Endothelial cell of umbilical vein (primary cell): ENCODE measurements around the gene MCTP1.

Experiments
- EZH2 ChIP-seq: IDR thresholded peaks from 2 replicates; pipeline ENCODE4 v1.6.1; 2012; ENCODE audit warnings: borderline replicate concordance, low read depth, mild to moderate bottlenecking, moderate library complexity, low read length, inconsistent platforms; ENCODE audit not compliant: severe bottlenecking
- FOS ChIP-seq: IDR thresholded peaks from 2 replicates; pipeline ENCODE4 v1.6.1; 2011; ENCODE audit warnings: mild to moderate bottlenecking, low read length, moderate library complexity, borderline replicate concordance; ENCODE audit not compliant: insufficient read depth
- GATA2 ChIP-seq: IDR thresholded peaks from 2 replicates; pipeline ENCODE4 v1.7.0; 2011; ENCODE audit warnings: low read depth, mild to moderate bottlenecking, moderate library complexity, mixed read lengths, low read length; ENCODE audit not compliant: insufficient read length, insufficient read depth
- JUN ChIP-seq: IDR thresholded peaks from 2 replicates; pipeline ENCODE4 v1.6.1; 2011; ENCODE audit warnings: borderline replicate concordance, low read depth; ENCODE audit not compliant: insufficient read length, insufficient read depth
- MAX ChIP-seq: IDR thresholded peaks from 2 replicates; pipeline ENCODE4 v1.6.1; 2011; ENCODE audit not compliant: insufficient read depth, insufficient read length
- MYC ChIP-seq: IDR thresholded peaks from one replicate; pipeline ENCODE4 v1.6.1; 2011; ENCODE audit warnings: mild to moderate bottlenecking, low read depth, low read length
- POLR2A ChIP-seq: IDR thresholded peaks from 2 replicates; pipeline ENCODE4 v1.6.1; 2012; ENCODE audit warnings: low read depth, mild to moderate bottlenecking, control low read depth, low read length
- POLR2AphosphoS5 ChIP-seq: IDR thresholded peaks from 2 replicates; pipeline ENCODE4 v1.6.1; 2012; ENCODE audit warnings: low read depth, mild to moderate bottlenecking, control low read depth, low read length, moderate library complexity; ENCODE audit not compliant: insufficient read depth
- TF ChIP-seq, protein P1 (sequence below), 2 donors: IDR thresholded peaks; 1 replicate in 1 of 2; 2 replicates in 1 of 2; pipeline ENCODE4 v1.5.1; 2011; ENCODE audit warnings: low read length in 2 of 2, mild to moderate bottlenecking in 2 of 2, moderate library complexity in 2 of 2, control low read depth in 1 of 2, inconsistent platforms in 1 of 2, low read depth in 1 of 2; ENCODE audit not compliant: insufficient read depth in 1 of 2; ENCODE audit errors: extremely low read depth in 1 of 2

DNA sequence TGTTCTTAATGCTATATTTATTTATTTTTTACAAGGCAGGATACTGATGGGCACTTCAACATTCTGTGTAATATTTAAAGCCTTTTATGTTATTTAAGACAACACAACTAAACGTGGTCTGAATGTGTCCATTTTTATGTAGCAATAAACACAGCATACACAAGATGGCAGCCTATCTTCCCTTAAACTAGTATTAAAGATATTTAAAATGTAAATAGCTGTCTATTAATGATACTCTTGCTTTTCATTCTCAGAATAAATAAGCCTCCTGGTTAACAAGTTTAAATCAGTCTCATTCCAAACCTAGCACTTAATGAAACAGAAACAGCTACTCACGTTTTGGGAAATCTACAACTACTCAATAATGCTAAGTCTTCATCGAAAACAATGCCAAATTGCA lies 315.7 kb downstream of the MCTP1 start:
- TF ChIP-seq, protein P1, sequence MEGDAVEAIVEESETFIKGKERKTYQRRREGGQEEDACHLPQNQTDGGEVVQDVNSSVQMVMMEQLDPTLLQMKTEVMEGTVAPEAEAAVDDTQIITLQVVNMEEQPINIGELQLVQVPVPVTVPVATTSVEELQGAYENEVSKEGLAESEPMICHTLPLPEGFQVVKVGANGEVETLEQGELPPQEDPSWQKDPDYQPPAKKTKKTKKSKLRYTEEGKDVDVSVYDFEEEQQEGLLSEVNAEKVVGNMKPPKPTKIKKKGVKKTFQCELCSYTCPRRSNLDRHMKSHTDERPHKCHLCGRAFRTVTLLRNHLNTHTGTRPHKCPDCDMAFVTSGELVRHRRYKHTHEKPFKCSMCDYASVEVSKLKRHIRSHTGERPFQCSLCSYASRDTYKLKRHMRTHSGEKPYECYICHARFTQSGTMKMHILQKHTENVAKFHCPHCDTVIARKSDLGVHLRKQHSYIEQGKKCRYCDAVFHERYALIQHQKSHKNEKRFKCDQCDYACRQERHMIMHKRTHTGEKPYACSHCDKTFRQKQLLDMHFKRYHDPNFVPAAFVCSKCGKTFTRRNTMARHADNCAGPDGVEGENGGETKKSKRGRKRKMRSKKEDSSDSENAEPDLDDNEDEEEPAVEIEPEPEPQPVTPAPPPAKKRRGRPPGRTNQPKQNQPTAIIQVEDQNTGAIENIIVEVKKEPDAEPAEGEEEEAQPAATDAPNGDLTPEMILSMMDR (IDR thresholded peaks at IDR 0.05; ENCODE audit: extremely low read depth in 1 of 2, insufficient read depth in 1 of 2, low read depth in 1 of 2, low read length in 2 of 2) = peak; percentile 14 to 15
- TF ChIP-seq POLR2A (no peak), POLR2AphosphoS5 (no peak), MYC (no peak), FOS (no peak), JUN (no peak), EZH2 (no peak), MAX (no peak), GATA2 (no peak)
